PC-9 (cell line): ENCODE measurements around the gene POLR1G.
"Not testable (repeated sequence)": the region's sequence is repeated elsewhere in the genome, so short reads cannot be mapped to it uniquely, and the experiment has no call there.

Experiments
- EZH2 ChIP-seq: fragments of 200-600 bp; sonication (generic); IDR thresholded peaks from 2 replicates; pipeline ENCODE4 v1.8.0; 2017; ENCODE audit warnings: antibody characterized with exemption, low read depth
- TF ChIP-seq, protein P1 (sequence below): fragments of 200-600 bp; sonication (generic); conservative IDR thresholded peaks from 2 replicates; pipeline ENCODE4 v1.6.1; 2017; ENCODE audit warnings: mixed run types, antibody characterized with exemption, mild to moderate bottlenecking, moderate library complexity

DNA sequence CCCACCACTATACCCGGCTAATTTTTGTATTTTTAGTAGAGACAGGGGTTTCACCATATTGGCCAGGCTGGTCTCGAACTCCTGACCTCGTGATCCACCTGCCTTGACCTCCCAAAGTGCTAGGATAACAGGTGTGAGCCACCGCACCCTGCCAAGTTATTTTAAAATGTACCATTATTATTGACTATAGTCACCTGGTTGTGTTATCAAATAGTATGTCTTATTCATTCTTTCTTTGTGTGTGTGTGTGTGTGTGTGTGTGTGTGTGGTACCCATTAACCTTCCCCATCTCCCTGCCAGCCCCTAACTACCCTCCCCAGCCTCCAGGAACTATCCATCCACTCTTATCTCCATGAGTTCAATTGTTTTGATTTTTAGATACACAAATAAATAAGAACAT, 3.9 kb downstream of the POLR1G start:
- TF ChIP-seq, protein P1, sequence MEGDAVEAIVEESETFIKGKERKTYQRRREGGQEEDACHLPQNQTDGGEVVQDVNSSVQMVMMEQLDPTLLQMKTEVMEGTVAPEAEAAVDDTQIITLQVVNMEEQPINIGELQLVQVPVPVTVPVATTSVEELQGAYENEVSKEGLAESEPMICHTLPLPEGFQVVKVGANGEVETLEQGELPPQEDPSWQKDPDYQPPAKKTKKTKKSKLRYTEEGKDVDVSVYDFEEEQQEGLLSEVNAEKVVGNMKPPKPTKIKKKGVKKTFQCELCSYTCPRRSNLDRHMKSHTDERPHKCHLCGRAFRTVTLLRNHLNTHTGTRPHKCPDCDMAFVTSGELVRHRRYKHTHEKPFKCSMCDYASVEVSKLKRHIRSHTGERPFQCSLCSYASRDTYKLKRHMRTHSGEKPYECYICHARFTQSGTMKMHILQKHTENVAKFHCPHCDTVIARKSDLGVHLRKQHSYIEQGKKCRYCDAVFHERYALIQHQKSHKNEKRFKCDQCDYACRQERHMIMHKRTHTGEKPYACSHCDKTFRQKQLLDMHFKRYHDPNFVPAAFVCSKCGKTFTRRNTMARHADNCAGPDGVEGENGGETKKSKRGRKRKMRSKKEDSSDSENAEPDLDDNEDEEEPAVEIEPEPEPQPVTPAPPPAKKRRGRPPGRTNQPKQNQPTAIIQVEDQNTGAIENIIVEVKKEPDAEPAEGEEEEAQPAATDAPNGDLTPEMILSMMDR: not testable (repeated sequence)
- not testable (repeated sequence) for TF ChIP-seq EZH2
